ENCODE data around the gene ZNF225.
A peak's percentile ranks its signal among the peaks of the same experiment; 100 is the strongest.

- TF ChIP-seq RCOR1 (IDR thresholded peaks at IDR 0.05; ENCODE audit: insufficient replicate concordance, low read length), result no peak
- no peak for TF ChIP-seq CTCF (conservative IDR thresholded peaks at IDR 0.05; ENCODE audit: low read depth, low read length)
- TF ChIP-seq MAZ (IDR thresholded peaks at IDR 0.05; ENCODE audit: borderline replicate concordance, low read depth, low read length), result no peak
- no peak for TF ChIP-seq RAD21 (IDR thresholded peaks at IDR 0.05; ENCODE audit: low read length)
- peak; percentile 75 for TF ChIP-seq POLR2A (IDR thresholded peaks at IDR 0.05; ENCODE audit: low read depth, low read length)
- peak; percentile 43; the same call in 1 of the 2 replicates for TF ChIP-seq MXI1 (IDR thresholded peaks at IDR 0.05; ENCODE audit: borderline replicate concordance, low read depth, low read length)
- TF ChIP-seq CEBPB (IDR thresholded peaks at IDR 0.05; ENCODE audit: low read depth, low read length), result peak; percentile 51
- no peak for TF ChIP-seq MAFK (IDR thresholded peaks at IDR 0.05; ENCODE audit: low read depth, low read length)
- TF ChIP-seq ELK1 (IDR thresholded peaks at IDR 0.05; ENCODE audit: borderline replicate concordance, low read depth, low read length), result no peak
- peak; percentile 68; the same call in 1 of the 2 replicates for TF ChIP-seq BHLHE40 (IDR thresholded peaks at IDR 0.05; ENCODE audit: low read depth, low read length)
- TF ChIP-seq, protein P1, sequence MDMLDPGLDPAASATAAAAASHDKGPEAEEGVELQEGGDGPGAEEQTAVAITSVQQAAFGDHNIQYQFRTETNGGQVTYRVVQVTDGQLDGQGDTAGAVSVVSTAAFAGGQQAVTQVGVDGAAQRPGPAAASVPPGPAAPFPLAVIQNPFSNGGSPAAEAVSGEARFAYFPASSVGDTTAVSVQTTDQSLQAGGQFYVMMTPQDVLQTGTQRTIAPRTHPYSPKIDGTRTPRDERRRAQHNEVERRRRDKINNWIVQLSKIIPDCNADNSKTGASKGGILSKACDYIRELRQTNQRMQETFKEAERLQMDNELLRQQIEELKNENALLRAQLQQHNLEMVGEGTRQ (IDR thresholded peaks at IDR 0.05; ENCODE audit: low read depth, low read length), result peak; percentile 76
- no peak for TF ChIP-seq RFX5 (IDR thresholded peaks at IDR 0.05; ENCODE audit: low read depth, low read length)
Measured at GRCh38 chr19:44111910-44112463, 1.2 kb upstream of the ZNF225 start.
